ENCODE measurements around the gene RPGRIP1.
"Not testable (repeated sequence)": the region's sequence is repeated elsewhere in the genome, so short reads cannot be mapped to it uniquely, and the experiment has no call there.

Gene RPGRIP1

DNA sequence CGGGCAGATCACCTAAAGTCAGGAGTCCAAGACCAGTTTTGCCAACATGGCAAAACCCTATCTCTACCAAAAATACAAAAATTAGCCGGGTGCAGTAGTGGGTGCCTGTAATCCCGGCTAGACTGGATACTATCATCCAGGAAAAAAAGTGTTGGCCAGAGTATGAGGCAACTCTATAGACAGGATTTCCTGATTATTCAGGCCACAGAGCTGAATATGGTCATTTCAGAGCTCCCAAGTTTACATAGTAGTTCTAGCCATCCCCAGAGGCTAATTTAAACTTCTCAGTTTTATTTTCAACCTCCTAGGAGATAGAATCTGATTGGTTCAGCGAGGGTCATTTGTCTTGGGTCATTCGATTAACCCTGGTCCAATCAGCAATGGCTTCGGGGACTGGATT is 7.3 kb downstream of the RPGRIP1 start:
- TF ChIP-seq, protein P1, sequence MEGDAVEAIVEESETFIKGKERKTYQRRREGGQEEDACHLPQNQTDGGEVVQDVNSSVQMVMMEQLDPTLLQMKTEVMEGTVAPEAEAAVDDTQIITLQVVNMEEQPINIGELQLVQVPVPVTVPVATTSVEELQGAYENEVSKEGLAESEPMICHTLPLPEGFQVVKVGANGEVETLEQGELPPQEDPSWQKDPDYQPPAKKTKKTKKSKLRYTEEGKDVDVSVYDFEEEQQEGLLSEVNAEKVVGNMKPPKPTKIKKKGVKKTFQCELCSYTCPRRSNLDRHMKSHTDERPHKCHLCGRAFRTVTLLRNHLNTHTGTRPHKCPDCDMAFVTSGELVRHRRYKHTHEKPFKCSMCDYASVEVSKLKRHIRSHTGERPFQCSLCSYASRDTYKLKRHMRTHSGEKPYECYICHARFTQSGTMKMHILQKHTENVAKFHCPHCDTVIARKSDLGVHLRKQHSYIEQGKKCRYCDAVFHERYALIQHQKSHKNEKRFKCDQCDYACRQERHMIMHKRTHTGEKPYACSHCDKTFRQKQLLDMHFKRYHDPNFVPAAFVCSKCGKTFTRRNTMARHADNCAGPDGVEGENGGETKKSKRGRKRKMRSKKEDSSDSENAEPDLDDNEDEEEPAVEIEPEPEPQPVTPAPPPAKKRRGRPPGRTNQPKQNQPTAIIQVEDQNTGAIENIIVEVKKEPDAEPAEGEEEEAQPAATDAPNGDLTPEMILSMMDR (IDR thresholded peaks at IDR 0.05; ENCODE audit: low read depth, low read length), result no peak
- no peak for DNase-seq (ENCODE audit: extremely low read depth, low read depth)

- not testable (repeated sequence) for DNase-seq (ENCODE audit: extremely low read depth, low read depth)
Measured at GRCh38 chr14:21294026-21294425, 14.1 kb downstream of the RPGRIP1 start.

DNA sequence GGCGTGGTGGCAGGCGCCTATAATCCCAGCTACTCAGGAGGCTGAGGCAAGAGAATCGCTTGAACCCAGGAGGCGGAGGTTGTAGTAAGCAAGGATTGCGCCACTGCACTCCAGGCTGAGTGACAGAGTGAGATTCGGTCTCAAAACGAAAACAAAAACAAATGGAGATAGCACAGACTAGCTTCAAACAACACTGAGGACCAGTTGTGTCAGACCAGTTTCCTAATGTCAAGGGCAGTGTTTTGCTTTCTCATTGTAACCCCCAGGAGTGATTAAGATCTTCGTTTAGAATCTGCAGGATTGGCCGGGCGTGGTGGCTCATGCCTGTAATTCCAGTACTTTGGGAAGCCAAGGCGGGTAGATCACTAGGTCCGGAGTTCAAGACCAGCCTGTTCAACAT is 18.5 kb downstream of the RPGRIP1 start:
- DNase-seq (ENCODE audit: extremely low read depth, low read depth), result no peak
- TF ChIP-seq, protein P1 (IDR thresholded peaks at IDR 0.05; ENCODE audit: low read depth, low read length), result no peak

DNA sequence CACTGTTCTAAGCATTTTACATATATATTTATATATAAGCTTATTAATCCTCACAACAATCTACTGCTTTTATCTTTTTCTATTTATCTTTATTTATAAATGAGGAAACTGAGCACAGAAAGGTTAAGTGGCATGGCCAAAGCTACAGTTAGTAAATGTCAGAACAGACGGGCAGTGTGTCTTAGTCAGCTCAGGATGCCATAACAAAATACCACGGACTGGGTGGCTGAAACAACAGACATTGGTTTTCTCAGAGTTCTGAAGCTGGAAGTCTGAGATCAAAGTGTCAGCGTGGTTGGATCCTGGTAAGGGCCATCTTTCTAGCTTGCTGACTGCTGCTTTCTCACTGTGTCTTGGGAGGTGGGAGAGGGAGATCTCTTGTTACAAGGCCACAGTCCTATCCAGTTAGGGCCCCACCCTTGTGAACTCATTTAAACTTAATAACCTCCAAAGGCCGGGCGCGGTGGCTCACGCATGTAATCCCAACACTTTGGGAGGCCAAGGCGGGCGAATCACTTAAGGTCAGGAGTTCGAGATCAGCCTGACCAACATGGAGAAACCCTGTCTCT is 19.8 kb downstream of the RPGRIP1 start:
- no peak for DNase-seq (ENCODE audit: extremely low read depth, low read depth)
- TF ChIP-seq, protein P1 (IDR thresholded peaks at IDR 0.05; ENCODE audit: low read depth, low read length), result no peak

GRCh38 chr14:21300892-21301291 is 21.0 kb downstream of the RPGRIP1 start:
- TF ChIP-seq, protein P1 (IDR thresholded peaks at IDR 0.05; ENCODE audit: low read depth, low read length), result no peak
- DNase-seq (ENCODE audit: extremely low read depth, low read depth), result no peak

GRCh38 chr14:21302013-21302835 is 22.3 kb downstream of the RPGRIP1 start:
- TF ChIP-seq, protein P1 (IDR thresholded peaks at IDR 0.05; ENCODE audit: low read depth, low read length), result no peak
- no peak for DNase-seq (ENCODE audit: extremely low read depth, low read depth)

GRCh38 chr14:21302836-21303140 is 22.9 kb downstream of the RPGRIP1 start:
- DNase-seq (ENCODE audit: extremely low read depth, low read depth), result not testable (repeated sequence)

DNA sequence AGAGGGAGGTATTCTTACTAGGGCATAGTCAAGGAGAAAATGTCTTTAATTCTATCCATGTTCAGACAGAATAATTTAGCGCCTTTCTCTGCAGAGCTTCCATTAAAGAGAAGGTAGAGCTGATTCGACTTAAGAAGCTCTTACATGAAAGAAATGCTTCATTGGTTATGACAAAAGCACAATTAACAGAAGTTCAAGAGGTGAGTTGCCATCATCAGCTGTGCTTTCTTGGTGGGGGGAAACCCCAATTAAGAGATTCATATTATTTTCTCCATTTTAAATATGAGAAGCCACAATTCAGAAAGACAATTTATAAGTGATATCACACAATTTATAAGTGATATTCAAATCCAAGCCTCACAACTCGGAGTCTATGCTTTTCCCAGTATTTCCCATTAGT is 27.8 kb downstream of the RPGRIP1 start:
- TF ChIP-seq, protein P1 (IDR thresholded peaks at IDR 0.05; ENCODE audit: low read depth, low read length), result no peak
- no peak for DNase-seq (ENCODE audit: extremely low read depth, low read depth)
